Epithelial cell of prostate (primary cell): ENCODE measurements around the gene FFAR1.

Experiments
- DNase-seq: peaks from one replicate; pipeline ENCODE4 v3.0.0-alpha.2; 2011; ENCODE audit warnings: low read depth, low spot score
- H3K27ac ChIP-seq: fragments of 450-650 bp; 2 replicates; pipeline ENCODE4 v1.5.1; 2017; ENCODE audit warnings: mild to moderate bottlenecking

The FFAR1 gene, protein sequence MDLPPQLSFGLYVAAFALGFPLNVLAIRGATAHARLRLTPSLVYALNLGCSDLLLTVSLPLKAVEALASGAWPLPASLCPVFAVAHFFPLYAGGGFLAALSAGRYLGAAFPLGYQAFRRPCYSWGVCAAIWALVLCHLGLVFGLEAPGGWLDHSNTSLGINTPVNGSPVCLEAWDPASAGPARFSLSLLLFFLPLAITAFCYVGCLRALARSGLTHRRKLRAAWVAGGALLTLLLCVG (N-terminal part only)

DNA sequence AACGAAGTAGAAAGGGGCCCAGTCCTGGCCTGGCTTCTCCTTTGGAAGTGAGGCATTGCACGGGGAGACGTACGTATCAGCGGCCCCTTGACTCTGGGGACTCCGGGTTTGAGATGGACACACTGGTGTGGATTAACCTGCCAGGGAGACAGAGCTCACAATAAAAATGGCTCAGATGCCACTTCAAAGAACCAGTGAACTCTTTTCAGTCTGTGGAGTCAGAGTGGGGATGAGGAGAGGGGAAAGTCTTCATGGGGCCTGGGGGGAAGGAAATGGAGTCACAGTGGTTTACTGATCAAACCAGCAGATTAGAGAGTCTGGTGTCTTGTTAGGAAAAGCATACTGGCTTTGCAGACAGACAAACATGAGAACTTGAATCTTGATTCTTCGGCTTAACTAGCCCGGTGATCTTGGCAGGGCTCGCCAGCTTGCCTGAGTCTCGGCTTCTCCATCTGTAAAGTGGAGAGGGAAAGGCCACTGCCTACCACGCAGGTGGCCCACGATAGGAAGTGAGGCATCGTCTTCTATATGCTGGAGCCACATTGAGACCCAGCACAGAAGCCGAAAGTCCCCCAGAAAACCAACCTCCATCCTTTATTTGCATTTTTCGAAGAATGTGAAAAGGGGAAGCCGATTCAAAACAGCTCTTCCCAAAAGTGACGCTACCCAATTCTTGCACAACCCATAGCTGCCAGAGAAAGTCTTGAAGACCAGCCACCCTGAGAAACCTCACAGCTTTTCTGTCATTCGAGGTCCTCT lies at the start of gene FFAR1:
Gene FFAR1, plus strand, starts transcription at position 732 of the 759 bp plus-strand sequence. CDS start 3,650 bp downstream, outside the sequence.
- no peak within 1 kb of the TSS for H3K27ac ChIP-seq
- no peak for DNase-seq

DNA sequence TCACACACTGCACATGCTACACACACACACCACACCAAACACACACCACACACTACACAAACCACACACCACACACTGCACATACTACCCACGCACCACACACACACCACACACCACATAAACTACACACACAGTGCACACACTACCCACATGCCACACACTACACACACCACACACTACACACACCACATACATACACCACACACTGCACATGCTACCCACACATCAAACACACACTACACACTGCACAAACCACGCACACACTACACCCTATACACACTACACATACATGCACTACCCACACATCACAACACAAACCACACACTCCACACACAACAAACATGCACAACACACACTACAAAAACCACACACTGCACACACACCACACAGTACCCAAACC lies 49.8 kb upstream of the FFAR1 start:
- DNase-seq = no peak
- H3K27ac ChIP-seq = no peak overlapping the region

DNA sequence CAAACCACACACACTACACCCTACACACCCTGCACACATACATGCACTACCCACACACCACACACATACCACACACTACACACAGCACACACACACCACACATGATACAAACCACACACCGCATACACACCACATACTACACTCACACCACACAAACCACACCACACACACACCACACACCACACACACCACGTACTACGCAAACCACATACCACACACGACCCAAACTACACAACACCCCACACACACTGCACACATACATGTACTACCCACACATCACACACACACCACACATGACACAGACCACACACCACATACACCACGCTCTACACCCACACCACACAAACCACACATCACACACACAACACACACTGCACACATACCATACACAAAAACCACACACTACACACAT lies 49.1 kb upstream of the FFAR1 start:
- H3K27ac ChIP-seq = no peak overlapping the region
- no peak for DNase-seq

DNA sequence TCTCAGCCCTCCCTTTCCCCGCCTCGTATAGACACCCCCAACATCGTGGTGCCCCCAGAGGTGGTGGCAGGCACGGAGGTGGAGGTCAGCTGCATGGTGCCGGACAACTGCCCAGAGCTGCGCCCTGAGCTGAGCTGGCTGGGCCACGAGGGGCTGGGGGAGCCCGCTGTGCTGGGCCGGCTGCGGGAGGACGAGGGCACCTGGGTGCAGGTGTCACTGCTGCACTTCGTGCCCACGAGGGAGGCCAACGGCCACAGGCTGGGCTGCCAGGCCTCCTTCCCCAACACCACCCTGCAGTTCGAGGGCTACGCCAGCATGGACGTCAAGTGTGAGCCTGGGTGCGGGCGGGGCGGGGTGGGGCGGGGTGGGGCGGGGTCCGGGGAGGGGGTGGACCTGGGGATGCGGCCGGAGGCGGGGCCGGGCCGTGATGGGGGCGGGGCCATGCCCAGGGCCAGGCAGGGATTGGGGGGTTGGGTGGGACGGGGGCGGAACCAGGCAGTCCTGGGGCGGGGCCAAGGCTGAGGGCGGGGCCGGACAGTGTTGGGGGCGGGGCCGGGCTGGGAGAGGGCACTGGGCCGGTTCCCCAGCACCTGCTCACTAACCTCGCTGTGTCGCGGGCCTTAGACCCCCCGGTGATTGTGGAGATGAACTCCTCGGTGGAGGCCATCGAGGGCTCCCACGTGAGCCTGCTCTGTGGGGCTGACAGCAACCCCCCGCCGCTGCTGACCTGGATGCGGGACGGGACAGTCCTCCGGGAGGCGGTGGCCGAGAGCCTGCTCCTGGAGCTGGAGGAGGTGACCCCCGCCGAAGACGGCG lies 48.0 kb upstream of the FFAR1 start:
- no peak for DNase-seq
- no peak overlapping the region for H3K27ac ChIP-seq

DNA sequence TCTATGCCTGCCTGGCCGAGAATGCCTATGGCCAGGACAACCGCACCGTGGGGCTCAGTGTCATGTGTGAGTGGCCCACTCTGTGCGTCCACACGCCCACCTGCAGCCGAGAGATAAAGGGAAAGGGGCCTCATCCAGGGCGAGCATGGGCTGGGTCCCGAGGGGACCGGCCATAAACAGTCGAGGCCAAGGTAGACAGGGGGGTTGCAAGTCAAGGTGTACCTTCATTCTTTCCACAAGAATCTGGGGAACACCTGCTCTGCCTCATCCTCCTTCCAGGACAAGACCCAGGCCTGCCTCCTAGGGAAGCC lies 47.4 kb upstream of the FFAR1 start:
- H3K27ac ChIP-seq = no peak overlapping the region
- DNase-seq = no peak

DNA sequence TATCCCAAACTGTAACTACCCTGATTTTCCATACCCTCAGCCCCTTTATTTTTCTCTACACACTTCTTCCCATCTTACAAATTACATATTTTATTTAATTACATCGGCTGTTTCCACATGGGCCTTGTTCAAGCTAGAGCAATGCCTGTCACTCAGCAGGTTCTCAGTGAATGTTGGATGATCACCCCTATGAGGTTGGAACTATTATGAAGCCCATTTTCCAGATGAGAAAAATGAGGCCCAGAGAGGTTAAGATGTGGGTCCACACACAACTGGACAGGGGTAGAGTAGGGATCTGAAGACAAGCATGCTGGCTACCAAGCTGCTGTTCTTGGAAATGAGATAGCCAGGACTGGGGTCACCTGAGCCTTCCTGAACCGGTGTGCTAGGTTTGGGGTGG lies 45.7 kb upstream of the FFAR1 start:
- no peak for DNase-seq
- H3K27ac ChIP-seq = no peak overlapping the region

DNA sequence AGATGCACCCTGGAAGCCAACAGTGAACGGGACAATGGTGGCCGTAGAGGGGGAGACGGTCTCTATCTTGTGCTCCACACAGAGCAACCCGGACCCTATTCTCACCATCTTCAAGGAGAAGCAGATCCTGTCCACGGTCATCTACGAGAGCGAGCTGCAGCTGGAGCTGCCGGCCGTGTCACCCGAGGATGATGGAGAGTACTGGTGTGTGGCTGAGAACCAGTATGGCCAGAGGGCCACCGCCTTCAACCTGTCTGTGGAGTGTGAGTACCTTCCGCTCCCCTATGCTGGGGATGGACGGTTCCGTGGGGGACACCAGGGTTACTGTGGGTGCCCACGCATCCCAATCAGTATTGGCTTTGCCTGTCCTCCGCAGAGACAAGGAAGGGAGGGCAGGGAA lies 45.3 kb upstream of the FFAR1 start:
- H3K27ac ChIP-seq = no peak overlapping the region
- DNase-seq = no peak

DNA sequence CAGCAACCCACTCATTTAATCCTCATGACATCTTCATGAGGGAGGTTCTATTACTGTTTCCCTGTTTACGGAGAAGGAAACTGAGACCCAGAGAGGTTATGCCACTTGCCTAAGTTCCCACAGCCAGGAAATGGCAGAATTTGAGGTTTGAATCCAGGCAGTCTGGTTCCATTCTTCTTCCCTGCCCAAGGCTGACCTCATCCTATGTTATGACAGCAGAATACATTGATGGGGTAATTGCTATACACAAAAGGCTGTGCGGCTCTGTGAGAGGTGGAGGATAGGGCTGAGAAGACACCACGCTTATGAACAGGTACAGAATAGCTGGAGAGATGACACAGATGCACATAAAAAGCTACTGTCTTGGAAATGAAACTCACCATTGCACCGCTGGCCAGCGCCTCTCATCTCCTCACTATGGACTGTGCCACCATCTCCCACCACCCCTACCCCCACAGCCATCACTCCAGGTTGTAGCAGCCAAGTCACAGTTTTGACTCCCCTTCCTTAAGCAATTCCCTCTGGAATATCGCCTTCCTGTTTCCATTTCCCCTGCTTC lies 44.3 kb upstream of the FFAR1 start:
- no peak for DNase-seq
- H3K27ac ChIP-seq = no peak overlapping the region

DNA sequence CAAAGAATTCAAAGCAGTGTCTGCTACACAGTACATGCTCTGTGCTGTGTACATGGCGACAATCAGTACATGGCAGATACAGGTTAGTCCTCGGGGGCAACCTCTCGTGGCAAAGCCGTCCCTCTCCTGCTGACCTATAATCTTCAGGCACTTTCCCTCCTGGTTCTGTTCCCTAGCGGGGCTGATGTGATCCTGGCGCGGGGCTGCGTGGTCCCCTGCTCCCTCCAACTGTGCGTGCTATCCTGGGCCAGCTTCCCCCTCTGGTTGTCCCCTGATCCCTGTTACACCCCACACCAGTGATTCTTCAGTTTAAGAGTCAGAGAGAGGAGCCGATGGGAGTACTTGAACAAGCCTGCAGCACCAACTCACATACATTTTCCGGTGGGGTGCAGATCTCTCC lies 43.7 kb upstream of the FFAR1 start:
- H3K27ac ChIP-seq = no peak overlapping the region
- DNase-seq = no peak

DNA sequence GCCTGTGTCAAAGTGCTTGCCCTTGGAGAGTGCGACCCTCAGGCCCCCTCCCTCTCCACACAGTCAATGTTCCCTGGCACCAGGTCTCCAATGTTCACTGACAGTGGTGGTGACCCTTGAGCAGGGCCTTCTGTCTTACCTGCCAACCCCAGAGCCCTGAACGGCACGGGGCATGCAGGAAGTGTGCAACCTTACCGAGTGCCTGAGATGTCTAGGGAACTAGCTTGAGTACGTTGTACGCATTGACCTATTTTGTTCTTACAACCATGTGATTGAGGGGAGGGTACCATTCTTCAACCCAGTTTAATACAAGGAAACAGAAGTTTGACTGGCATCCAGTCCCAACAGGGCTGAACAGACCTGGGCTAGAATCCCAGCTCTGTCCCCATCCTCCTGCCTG lies 42.5 kb upstream of the FFAR1 start:
- DNase-seq = no peak
- H3K27ac ChIP-seq = no peak overlapping the region

DNA sequence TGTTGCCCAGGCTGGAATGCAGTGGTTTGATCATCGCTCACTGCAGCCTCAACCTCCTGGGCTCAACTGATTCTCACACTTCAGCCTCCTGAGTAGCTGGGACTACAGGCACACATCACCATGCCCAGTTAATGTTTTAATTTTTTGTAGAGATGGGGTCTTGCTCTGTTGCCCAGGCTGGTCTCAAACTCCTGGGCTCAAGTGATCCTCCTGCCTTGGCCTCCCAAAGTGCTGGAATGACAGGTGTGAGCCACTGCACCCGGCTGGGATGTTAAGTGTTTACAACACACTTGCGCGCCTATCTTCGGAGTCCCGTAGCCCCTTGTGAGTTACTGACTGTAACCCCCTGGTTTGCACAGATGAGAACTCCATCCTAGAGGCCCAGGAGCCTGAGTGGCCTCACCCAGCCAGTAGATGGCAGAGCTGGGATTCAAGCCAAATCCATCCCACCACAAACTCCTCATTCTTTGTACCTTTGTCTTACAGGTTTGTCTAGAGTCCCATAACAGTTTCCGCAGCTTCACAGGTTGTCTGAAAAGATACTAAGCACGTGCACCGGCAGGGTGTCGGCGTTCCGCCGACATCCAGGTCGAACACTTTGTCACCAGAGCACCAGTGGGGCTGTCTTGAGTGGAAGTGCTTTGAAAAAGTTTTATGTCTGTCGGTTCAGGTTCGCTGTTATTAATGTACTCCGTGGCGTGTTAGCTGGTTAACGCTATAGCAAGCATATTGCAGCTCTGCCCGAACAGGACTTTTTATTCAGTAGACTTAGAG lies 41.0 kb upstream of the FFAR1 start:
- no peak overlapping the region for H3K27ac ChIP-seq
- no peak for DNase-seq

DNA sequence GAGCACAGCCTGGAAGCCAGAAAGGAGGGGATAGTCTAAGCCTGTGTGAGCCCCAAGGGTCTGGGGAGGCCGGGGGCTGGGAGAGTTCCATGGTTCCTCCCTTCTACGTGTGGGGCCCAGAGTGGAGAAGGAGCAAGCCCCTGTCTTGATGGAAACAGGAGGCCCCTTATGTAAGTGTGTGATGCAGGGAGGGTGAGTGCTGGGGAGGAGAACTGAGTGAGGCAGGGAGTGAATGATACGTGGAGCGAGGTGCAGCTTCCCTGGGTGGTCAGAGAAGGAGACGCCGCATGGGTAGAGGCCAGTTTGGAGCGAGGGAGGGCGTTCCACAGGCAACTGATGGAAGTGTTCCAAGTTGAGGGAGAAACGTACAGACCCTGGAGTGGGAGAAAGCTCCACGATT lies 39.8 kb upstream of the FFAR1 start:
- no peak overlapping the region for H3K27ac ChIP-seq
- no peak for DNase-seq

DNA sequence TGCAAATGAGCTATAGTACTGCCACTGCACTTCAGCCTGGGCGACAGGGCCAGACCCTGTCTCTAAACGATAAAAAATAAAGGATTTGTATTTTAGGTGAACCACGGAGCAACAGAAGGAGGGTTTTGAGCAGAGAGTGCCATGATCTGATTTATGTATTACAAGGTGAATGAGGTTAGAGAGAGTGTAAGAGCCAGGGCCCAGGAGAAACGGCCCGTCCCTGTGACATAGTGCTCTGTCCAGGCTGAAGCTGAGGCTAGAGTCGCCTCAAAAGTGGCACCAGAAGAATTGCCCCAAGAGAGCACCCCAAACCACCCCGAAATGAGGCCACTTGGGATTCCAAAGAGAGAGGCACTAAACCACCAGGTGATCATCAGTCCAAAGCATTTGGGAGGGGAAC lies 38.8 kb upstream of the FFAR1 start:
- H3K27ac ChIP-seq = no peak overlapping the region
- DNase-seq = no peak

DNA sequence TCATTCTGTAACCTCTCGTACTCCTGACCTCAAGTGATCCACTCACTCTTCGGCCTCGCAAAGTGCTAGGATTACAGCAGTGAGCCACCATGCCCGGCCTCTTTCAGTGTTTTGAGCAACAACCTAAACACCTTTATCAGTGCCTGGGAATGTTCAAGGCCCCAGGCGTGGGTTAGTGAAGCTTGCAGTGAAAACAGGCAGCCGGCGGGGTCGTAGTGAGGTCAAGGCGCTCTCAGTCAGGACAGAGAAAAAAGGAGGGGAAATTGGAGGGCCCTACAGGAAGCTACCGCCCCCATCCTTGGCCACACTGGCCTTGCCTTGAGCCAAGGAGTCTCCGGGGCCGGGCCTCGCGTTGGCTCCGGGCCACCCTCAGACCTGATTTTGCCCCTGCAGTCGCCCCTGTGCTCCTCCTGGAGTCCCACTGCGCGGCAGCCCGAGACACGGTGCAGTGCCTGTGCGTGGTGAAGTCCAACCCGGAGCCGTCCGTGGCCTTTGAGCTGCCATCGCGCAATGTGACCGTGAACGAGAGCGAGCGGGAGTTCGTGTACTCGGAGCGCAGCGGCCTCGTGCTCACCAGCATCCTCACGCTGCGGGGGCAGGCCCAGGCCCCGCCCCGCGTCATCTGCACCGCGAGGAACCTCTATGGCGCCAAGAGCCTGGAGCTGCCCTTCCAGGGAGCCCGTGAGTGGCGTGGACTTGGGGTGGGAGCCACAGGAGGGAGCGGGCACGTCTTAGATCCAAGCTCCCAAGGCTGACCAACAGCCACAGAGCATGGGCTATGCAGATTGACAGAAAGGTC lies 38.0 kb upstream of the FFAR1 start:
- H3K27ac ChIP-seq = no peak overlapping the region

DNA sequence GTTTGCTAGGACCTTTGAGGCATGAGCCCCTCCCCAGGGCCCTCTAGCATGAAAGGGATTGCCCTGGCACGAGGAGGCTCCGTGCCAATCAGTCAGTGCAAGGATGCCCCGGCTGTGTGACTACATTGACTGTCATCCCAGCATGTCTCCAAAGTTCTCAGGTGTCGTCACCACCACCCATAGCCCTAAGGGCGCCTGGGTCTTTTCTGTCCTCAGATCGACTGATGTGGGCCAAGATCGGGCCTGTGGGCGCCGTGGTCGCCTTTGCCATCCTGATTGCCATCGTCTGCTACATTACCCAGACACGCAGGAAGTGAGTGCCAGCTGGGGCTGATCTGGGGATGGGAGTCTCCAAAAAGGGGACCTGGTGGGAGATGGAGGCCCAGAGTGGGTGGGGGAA lies 37.4 kb upstream of the FFAR1 start:
- no peak overlapping the region for H3K27ac ChIP-seq
- DNase-seq = no peak

More for the DNA sequence above, 38.0 kb upstream of the FFAR1 start:
- DNase-seq = no peak

DNA sequence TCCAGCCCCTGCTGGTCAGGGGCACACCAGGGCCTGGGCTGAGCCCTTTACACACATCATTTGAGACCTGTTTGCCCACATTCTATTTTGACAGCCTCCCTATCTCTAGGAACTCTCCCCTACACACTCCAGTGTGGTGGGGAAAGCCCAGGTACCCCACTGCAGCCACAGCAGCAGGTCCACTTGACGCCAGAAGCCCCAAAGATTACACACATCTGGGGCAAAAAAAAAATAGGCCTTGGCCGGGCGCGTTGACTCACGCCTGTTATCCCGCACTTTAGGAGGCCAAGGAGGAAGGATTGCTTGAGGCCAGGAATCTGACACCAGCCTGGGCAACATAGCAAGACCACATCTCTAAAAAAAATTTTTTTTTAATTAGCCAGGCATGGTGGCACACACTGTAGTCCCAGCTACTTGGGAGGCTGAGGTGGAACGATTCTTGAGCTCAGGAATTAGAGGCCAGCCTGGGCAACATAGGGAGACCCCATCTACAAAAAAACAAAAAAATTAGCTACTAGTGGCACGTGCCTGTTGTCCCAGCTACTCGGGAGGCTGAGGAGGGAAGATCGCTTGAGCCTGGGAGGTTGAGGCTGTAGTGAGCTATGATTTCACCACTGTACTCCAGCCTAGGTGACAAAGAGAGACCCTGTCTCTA lies 36.8 kb upstream of the FFAR1 start:
- H3K27ac ChIP-seq = no peak overlapping the region

DNA sequence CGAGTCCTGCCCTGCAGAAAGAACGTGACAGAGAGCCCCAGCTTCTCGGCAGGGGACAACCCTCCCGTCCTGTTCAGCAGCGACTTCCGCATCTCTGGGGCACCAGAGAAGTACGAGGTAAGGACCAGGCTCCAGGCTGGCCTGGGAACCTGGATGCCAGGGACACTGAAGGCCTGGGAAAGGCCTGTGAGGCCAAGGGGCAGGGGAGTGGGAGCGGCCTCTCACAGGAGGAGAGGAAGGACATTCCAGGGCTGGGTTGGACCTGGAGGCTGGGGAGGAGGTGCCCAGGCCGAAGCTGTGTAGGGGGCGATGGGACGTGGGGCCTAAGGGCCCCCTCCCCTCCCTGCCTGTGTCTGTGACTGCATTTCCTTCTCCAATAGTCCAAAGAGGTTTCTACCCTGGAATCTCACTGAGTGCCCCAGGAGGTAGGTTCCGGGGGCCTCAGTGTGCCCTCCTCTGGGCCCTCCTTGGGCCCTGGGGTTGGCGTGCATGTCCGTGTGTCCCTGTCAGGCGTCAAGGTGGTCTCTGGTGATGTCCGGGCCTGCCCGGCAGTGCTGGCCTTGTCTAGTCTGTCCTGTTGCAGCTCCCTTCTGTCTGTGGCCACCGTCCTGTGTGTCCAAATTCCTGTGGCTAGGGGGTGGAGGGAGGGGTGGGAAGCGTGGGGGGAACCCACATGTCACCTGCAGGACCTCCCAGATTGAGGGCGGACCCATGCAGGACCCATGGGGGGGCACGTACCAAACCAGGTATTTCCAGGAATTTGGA lies 35.6 kb upstream of the FFAR1 start:
- no peak overlapping the region for H3K27ac ChIP-seq
- no peak for DNase-seq

More for the DNA sequence above, 36.8 kb upstream of the FFAR1 start:
- no peak for DNase-seq

DNA sequence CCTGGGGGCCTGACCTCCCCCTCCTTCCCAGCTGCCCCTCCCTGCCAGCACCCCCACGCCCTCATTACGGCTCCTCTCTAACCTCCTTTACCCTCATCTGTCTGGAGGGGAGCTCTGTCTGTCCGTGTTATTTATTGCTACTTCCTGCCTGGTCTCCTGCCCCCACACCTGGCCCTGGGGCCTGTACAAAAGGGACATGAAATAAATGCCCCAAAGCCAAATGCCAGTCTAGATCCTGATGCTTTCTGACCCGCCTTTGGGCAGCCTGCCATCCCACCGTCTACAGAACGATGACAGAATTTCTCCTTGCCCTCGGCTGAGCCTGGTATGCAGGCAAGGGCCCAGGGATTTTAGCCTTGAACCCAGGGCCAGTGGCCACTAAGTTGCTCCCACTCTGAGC lies 34.1 kb upstream of the FFAR1 start:
- DNase-seq = no peak
- H3K27ac ChIP-seq = no peak overlapping the region
